Psoas muscle (tissue), 8 donors: ENCODE data around the gene MT1F. TPM values are rescaled to one million over a fixed set of nuclear protein-coding genes. Genes with fewer than 3 reads are reported as not detected.

ENCODE experiments used
- ATAC-seq, 4 donors: fragments of 200-7000 bp; cut with Tn5 transposase; one replicate each; pipeline ENCODE4 v1.9.1; 2020; ENCODE audit warnings: moderate library complexity in 3 of 4, mild to moderate bottlenecking in 2 of 4
- DNase-seq, 2 donors: peaks; one replicate each; pipeline ENCODE4 v3.0.0-alpha.2; 2020
- H3K27ac ChIP-seq: fragments of 200-600 bp; one replicate; pipeline ENCODE4 v1.8.0; 2022
- H3K27me3 ChIP-seq, 3 donors: fragments of 200-600 bp in 1 of 3; one replicate each; pipeline versions ENCODE4 v1.6.1 to v1.8.0; 2013 to 2022; ENCODE audit warnings: low read length in 2 of 3, mild to moderate bottlenecking in 2 of 3, moderate library complexity in 1 of 3; ENCODE audit not compliant: insufficient read depth in 3 of 3
- H3K36me3 ChIP-seq, 2 donors: fragments of 200-600 bp in 1 of 2; one replicate each; pipeline versions ENCODE4 v1.6.1 to v1.8.0; 2013 to 2022; ENCODE audit warnings: low read depth in 1 of 2, mild to moderate bottlenecking in 1 of 2, moderate library complexity in 1 of 2; ENCODE audit not compliant: insufficient read depth in 1 of 2
- H3K4me1 ChIP-seq: fragments of 200-600 bp; one replicate; pipeline ENCODE4 v1.8.0; 2022
- H3K4me3 ChIP-seq: fragments of 200-600 bp; one replicate; pipeline ENCODE4 v1.8.0; 2022; ENCODE audit warnings: mild to moderate bottlenecking
- H3K9me3 ChIP-seq: fragments of 200-600 bp; one replicate; pipeline ENCODE4 v1.8.0; 2022
- WGBS, 3 donors: extraction: QIAGEN DNeasy Blood & Tissue Kit; methylation state at CpG; one replicate each; pipeline versions ENCODE4 v1.1.6 to v1.1.7; 2013; 5-methylcytosine and 5-hydroxymethylcytosine counted together
- intact Hi-C, 2 donors: fragments of 100-400 bp; cut with DNase I; formaldehyde crosslinking; loops; one replicate each; pipeline versions ENCODE4 v1.11.0 to v1.14.2; 2022
- polyA plus RNA-seq, 3 donors: library from polyadenylated mRNA; stranded (reverse); fragments of 200-250 nt; gene quantifications; one replicate each; pipeline ENCODE4 v1.2.3, GENCODE V29; 2013
- total RNA-seq, 4 donors: library from RNA; stranded (reverse); fragmentation: NEBNext Ultra II Directional in 2 of 4; extraction: Animal tissue kit (Norgen Biotek cat#: 25700) in 2 of 4; gene quantifications; one replicate each; pipeline versions ENCODE4 v1.2.1 to v1.2.4, GENCODE V29; 2021 to 2023
- TF ChIP-seq, protein P1 (sequence below): fragments of 200-600 bp; IDR thresholded peaks from one replicate; pipeline ENCODE4 v1.8.0; 2022; ENCODE audit warnings: antibody characterized with exemption
- donor health status: healthy with polysubstance abuse.
- donor health status: DM: no; HTN: no; CAD: no; lungs with moderate emphysema.
- donor health status: Bipolar disorder and iron deficiency.
- donor health status: healthy.
- donor health status: DM: yes; HTN: yes; CAD: no.
- donor health status: DM: no; HTN: no; CAD: no.
- donor health status: DM: no; HTN: no; CAD: no.
- donor health status: DM: yes; HTN: yes; CAD: no.

Gene MT1F
- total and polyA plus RNA-seq, 7 donors = 0.73 to 3.2 (median 1.2) TPM; not detected in 1

DNA sequence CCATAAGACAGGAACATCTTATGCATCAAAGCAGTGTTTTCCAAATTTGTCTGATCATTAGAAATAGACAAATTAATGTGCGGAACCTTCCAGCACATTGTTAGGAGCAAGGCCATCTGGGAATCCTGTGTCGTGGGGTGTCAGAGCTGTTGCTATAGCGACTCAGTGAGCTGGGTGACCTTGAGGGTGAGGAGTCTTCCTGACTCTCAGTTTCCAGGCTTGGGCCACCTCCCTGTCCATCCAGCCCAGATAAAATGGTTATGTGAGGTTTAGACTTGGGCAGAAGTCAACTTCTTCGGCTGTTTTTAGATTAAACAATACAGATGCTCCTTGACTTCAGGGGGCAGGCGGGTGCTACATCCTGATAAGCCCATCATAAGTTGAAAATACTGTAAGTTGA lies 45.1 kb downstream of the MT1F start:
- intact Hi-C loops = loop anchor here (1.0 to 10.0 kb wide), 7 partner anchors 30 to 191 kb away; no protein-coding TSS in a partner anchor
- no peak for ATAC-seq
- no peak for DNase-seq
- H3K36me3 ChIP-seq = no peaks in the 10 kb centered on the region
- WGBS, 3 donors = 87 to 89% (median 88%) methylated on average over 5 of the region's 5 CpGs
- TF ChIP-seq, protein P1, sequence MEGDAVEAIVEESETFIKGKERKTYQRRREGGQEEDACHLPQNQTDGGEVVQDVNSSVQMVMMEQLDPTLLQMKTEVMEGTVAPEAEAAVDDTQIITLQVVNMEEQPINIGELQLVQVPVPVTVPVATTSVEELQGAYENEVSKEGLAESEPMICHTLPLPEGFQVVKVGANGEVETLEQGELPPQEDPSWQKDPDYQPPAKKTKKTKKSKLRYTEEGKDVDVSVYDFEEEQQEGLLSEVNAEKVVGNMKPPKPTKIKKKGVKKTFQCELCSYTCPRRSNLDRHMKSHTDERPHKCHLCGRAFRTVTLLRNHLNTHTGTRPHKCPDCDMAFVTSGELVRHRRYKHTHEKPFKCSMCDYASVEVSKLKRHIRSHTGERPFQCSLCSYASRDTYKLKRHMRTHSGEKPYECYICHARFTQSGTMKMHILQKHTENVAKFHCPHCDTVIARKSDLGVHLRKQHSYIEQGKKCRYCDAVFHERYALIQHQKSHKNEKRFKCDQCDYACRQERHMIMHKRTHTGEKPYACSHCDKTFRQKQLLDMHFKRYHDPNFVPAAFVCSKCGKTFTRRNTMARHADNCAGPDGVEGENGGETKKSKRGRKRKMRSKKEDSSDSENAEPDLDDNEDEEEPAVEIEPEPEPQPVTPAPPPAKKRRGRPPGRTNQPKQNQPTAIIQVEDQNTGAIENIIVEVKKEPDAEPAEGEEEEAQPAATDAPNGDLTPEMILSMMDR = no peak
- H3K9me3 ChIP-seq = no peaks in the 10 kb centered on the region
- no peak overlapping the region for H3K27ac ChIP-seq
- H3K4me3 ChIP-seq = no peak overlapping the region
- no peaks in the 10 kb centered on the region for H3K4me1 ChIP-seq
- no peaks in the 10 kb centered on the region for H3K27me3 ChIP-seq

Other genes starting within 250 kb of the MT1F start
- gene AMFR, start 232.4 kb upstream of the MT1F start, total RNA-seq = 100 to 1,000 TPM; 146 to 270 (median 194) TPM
- gene AMFR, start 232.4 kb upstream of the MT1F start, polyA plus RNA-seq = 100 to 1,000 TPM; 106 to 453 (median 160) TPM
- 10 to 100 TPM; 41.1 to 52.4 (median 48.5) TPM for gene NUDT21, start 206.6 kb upstream of the MT1F start, total RNA-seq
- gene NUDT21, start 206.6 kb upstream of the MT1F start, polyA plus RNA-seq = 10 to 100 TPM; 16.9 to 39.0 (median 28.6) TPM
- gene OGFOD1, start 206.4 kb upstream of the MT1F start, total RNA-seq = 10 to 100 TPM; 56.3 to 97.6 (median 73.4) TPM
- gene OGFOD1, start 206.4 kb upstream of the MT1F start, polyA plus RNA-seq = 100 to 1,000 TPM in 1 of 3 donors, 10 to 100 TPM in 2; 40.9 to 100 (median 42.6) TPM
- 10 to 100 TPM; 29.1 to 70.6 (median 39.9) TPM for gene BBS2, start 137.9 kb upstream of the MT1F start, total RNA-seq
- gene BBS2, start 137.9 kb upstream of the MT1F start, polyA plus RNA-seq = 10 to 100 TPM; 19.1 to 31.0 (median 30.3) TPM
- gene MT4, start 92.9 kb upstream of the MT1F start, total RNA-seq = not detected
- gene MT4, start 92.9 kb upstream of the MT1F start, polyA plus RNA-seq = not detected
- 10 to 100 TPM in 1 of 4 donors, 1 to 10 TPM in 1, under 1 TPM in 1, not detected in 1; 0.57 to 10.5 (median 5.9) TPM for gene MT3, start 68.4 kb upstream of the MT1F start, total RNA-seq
- gene MT3, start 68.4 kb upstream of the MT1F start, polyA plus RNA-seq = 1 to 10 TPM in 2 of 3 donors, under 1 TPM in 1; 0.80 to 7.3 (median 2.5) TPM
- 1,000 to 10,000 TPM in 3 of 4 donors, 100 to 1,000 TPM in 1; 342 to 5,614 (median 2,291) TPM for gene MT2A, start 49.4 kb upstream of the MT1F start, total RNA-seq
- over 10,000 TPM in 1 of 3 donors, 1,000 to 10,000 TPM in 2; 1,603 to 11,565 (median 3,170) TPM for gene MT2A, start 49.4 kb upstream of the MT1F start, polyA plus RNA-seq
- gene MT1E, start 32.2 kb upstream of the MT1F start, total RNA-seq = 100 to 1,000 TPM in 2 of 4 donors, 10 to 100 TPM in 2; 44.1 to 669 (median 256) TPM
- gene MT1E, start 32.2 kb upstream of the MT1F start, polyA plus RNA-seq = 100 to 1,000 TPM; 122 to 556 (median 477) TPM
- gene MT1M, start 25.3 kb upstream of the MT1F start, total RNA-seq = 100 to 1,000 TPM in 1 of 4 donors, 10 to 100 TPM in 1, 1 to 10 TPM in 2; 1.4 to 288 (median 12.8) TPM
- 100 to 1,000 TPM in 2 of 3 donors, 10 to 100 TPM in 1; 21.8 to 569 (median 300) TPM for gene MT1M, start 25.3 kb upstream of the MT1F start, polyA plus RNA-seq
- gene MT1A, start 19.3 kb upstream of the MT1F start, total RNA-seq = 1,000 to 10,000 TPM in 1 of 4 donors, 10 to 100 TPM in 1, 1 to 10 TPM in 2; 4.0 to 1,028 (median 22.4) TPM
- 1,000 to 10,000 TPM in 2 of 3 donors, 100 to 1,000 TPM in 1; 128 to 4,396 (median 1,331) TPM for gene MT1A, start 19.3 kb upstream of the MT1F start, polyA plus RNA-seq
- not detected for gene MT1B, start 6.1 kb upstream of the MT1F start, total RNA-seq
- not detected for gene MT1B, start 6.1 kb upstream of the MT1F start, polyA plus RNA-seq
- gene MT1G, start 10.1 kb downstream of the MT1F start, total RNA-seq = 1 to 10 TPM; 1.0 to 7.8 (median 4.3) TPM
- gene MT1G, start 10.1 kb downstream of the MT1F start, polyA plus RNA-seq = 10 to 100 TPM in 2 of 3 donors, 1 to 10 TPM in 1; 3.7 to 24.1 (median 13.1) TPM
- not detected for gene MT1H, start 11.9 kb downstream of the MT1F start, total RNA-seq
- gene MT1H, start 11.9 kb downstream of the MT1F start, polyA plus RNA-seq = not detected
- gene MT1X, start 24.5 kb downstream of the MT1F start, total RNA-seq = 1,000 to 10,000 TPM in 3 of 4 donors, 100 to 1,000 TPM in 1; 481 to 5,859 (median 2,812) TPM
- gene MT1X, start 24.5 kb downstream of the MT1F start, polyA plus RNA-seq = over 10,000 TPM in 1 of 3 donors, 1,000 to 10,000 TPM in 2; 4,054 to 16,364 (median 8,652) TPM
- gene NUP93, start 72.2 kb downstream of the MT1F start, total RNA-seq = 10 to 100 TPM; 25.0 to 41.9 (median 26.4) TPM
- 10 to 100 TPM; 16.5 to 44.3 (median 20.0) TPM for gene NUP93, start 72.2 kb downstream of the MT1F start, polyA plus RNA-seq
- gene SLC12A3, start 207.2 kb downstream of the MT1F start, total RNA-seq = under 1 TPM in 1 of 4 donors, not detected in 3; 0.06 TPM
- under 1 TPM in 1 of 3 donors, not detected in 2; 0.01 TPM for gene SLC12A3, start 207.2 kb downstream of the MT1F start, polyA plus RNA-seq